Measurements from ENCODE around the gene GREB1.

GREB1 gene

DNA sequence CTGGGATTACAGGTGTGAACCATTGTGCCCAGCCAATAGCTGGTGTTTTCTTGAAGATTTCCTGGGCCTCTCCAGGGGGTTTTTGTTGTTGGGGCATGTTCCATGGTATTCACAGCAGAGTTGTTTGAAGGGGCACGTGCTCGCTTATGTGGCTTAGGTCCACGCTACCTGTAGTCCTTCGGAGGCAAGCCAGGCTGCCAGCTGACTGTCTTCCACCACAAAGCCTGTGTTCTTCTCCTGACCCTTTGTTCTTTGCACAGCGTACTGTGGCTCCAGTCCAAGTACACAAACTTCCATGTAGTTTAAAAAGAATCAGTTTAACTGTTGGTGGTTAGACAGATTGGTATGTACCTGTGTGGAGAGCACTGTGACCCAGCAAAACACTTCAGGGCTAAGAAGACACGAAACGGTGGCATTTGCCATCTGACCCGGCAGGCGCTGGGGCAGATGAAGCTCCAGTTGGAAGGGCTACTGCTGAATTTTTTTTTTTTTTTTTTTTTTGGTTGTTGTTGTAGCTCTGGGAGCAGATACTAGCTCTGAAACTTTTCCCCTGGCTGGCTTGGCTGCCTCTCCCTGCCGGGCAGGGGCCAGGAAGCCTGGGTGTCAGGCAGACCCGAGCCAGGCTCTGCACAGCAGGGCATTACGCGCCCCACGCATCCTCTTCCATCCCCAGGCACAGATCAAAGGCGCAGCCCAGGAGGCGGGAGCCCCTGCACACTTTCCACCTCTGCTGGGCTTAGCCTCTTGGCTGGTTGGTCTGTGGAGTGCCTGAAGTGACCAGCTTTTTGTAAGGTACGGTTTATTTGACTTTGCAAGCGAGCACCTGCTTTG, 5.7 kb downstream of the GREB1 start:
- no peak for DNase-seq

DNA sequence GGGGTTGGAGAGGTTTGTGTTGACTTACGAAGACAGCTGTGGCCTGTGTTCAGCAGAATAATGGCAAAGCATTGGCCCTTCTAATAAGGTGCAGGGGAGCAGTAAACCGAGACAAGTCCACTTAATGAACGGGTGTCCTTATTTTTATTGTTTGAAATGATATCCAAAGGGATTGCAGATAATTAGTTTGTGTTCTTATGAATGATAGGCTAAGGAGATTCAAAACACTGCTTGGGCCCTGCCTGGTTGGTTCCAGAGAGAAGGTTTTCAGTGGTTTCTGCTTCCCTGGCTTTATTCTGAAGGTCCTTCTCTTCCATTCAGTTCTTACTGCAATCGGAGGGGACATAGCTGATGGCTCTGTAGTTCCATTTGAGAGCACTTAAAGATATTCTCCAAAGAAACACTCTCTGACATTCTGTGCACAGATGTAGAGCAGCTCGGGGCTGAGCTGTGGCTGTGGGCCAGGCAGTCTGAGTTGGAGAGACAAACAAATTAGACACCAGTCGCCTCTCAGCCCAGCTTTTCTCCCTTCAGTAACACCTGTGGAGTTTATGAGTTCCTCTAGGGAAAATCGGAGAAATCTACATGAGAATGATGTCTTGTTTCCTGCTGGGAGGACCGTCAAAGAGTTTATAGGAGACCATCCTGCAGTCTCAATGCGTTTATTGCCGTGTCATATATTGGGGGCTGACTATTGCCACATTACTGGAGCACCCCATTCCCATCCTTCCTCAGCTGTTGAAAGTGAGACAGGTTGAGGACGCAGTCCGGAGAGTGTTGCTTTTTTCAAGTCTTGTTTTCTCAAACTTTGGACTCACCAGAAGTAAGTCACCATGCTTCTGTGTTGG, 6.5 kb downstream of the GREB1 start:
- peak in 1 of 2 experiments; percentile 7 for DNase-seq

DNA sequence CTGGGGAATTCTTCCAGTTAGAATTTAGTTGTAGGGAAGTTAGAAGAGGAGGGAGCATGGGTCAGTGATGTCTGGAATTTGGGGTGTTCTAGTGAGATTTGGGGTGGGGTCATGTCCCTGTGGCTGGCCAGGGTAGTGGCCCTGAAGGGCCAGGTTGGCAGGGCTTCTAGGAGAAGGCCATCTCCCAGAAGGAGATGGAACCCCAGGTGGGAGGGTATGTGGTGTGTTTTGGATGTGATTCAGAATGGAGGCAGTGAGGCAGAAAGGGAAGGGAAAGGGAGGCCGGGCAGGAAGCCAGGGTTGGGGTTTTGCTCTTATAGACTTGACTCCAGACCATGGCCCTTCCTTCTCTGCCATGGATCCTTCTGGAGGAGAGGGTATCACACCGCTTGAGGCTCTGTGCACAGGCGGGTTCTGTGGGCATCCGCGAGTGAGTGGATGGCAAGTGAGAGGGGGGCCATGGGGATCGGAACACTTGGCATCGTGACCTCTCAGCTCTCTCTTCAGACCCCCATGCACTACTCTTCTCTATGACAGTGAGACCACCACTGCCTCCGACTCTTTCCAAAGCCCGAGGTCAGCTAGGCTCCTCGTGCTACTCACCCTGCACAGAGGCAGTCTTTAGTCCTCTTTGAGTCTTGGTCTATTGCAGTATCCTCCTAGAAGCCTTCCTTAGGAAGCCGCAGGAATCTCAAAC, 7.3 kb downstream of the GREB1 start:
- no peak for DNase-seq

DNA sequence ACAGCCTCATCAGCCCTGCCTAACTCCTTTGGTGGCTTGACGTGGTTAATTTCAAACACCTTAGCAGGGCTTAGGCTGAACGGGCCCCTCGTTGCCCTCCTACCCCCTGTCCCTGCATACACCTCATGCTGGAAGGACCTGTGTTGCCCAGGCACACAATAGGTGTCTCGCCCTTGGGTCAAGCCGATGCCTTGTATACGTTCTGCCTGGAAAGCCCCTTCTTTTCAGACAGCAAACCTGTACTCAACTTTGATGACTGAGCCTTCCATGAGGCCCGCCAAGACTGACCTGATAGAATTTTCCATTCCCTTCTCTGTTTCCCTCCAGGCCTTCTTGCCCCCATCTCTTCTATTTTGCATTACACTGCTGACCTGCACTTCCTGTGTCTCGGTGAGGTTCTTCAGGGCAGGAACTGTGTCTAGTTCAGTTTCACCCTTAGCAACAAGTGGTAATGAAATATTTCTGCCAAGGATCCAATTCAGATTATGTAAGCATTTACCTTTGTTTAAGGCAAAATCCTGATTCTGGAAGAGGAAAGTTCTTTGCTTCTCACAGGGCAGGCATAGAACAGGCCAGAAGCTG, 7.9 kb downstream of the GREB1 start:
- no peak for DNase-seq

DNA sequence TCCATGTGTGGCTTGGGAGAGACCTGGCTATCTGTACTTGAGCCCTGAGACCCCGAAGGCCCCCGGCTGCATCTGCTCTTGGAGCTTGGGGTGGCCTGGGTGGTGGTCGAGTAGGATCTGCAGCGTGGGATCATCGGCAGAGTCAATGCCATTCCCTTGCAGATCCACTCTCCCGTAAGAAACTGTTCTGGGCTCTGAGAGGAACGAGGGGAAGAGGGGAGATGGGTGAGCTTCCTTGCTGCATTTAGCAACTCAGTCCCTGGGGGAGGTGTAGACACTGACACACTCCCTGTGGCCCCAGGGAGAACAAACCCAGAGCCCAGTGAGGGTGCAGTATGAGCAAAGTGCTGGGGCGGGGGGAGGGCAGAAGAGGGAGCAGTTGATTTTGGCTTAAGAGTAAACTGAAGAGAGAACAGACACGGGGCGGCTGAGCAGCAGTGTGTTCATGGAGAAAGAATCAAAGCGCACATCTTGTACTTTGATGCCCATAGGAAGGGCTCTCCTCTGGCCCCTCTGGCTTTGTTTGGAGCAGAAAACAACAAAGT, 8.5 kb downstream of the GREB1 start:
- DNase-seq, result no peak

DNA sequence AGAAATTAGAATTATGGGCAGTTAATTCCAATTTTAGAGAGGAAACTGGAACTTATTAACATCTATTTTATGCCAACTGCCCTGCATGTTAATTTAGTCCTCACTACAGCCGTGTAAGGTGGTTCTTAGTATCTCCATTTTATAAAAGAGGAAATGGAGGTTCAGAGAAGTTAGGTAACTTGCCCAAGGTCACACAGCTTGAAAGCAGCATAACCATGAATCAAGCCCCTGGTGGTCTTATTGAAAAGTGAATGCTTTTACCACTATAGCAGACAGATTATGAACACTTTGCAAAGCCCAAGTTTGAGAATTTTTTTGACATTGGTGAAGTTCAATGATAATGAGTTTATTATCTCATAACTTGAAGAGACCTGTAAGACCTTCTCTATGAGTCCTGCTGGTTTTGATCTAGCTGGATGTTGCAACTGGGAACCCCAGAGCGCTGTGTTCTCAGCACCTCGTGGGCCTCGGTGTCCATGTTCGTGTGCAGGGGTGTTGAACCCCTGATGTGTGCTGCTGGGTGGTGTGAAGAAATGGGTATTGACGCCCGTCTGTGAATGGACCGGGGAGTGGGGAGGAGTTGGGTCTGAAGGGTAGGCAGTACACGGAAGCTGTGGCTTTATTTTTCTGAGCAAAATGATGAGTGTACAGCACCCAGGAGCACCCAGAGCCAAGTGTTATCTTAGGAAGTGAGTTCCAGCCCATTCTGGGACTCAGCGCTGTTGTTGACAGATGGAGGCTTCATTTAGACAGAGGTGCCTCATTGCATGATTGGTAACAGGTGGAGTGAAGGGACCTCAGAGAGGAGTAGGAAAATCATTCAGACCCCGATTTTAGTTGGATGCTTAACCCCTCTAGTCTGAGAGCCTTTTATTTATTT, 9.7 kb downstream of the GREB1 start:
- no peak for DNase-seq

DNA sequence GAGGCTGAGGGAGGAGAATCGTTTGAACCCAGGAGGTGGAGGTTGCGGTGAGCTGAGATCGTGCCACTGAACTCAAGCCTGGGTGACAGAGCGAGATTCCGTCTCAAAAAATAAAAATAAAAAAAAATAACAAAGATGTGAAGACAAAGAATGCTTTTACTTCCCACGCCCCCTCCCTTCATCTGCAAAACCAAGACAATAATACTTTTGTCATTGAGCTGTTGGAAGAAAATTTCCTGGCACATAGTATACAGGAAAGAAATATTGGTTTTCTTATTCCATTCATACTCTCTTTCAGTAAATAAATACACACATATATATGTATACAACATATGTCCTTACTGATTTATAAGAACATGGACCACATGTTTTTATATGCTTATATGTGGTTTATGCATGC, 12.2 kb downstream of the GREB1 start:
- DNase-seq, result no peak

DNA sequence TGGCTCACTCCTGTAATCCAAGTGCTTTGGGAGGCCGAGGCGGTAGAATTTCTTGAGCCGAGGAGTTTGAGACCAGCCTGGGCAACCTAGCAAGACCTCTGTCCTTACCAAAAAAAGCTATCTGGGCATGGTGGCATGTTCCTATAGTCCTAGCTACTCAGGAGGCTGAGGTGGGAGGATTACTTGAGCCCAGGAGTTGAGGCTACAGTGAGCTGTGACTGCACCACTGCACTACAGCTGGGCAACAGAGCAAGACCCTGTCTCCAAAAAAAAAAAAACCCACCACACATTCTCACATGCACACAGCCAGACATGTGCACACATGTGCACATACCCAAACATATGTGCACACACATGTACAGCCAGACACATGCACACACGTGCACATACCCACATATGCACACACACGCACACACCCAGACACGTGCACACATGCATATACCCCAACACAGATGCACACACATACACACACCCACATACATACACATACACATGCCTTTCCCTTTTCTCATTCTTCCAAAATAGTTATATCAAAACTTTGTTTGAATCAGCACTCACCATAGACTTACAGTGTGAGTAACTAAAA, 14.2 kb downstream of the GREB1 start:
- DNase-seq, result no peak

DNA sequence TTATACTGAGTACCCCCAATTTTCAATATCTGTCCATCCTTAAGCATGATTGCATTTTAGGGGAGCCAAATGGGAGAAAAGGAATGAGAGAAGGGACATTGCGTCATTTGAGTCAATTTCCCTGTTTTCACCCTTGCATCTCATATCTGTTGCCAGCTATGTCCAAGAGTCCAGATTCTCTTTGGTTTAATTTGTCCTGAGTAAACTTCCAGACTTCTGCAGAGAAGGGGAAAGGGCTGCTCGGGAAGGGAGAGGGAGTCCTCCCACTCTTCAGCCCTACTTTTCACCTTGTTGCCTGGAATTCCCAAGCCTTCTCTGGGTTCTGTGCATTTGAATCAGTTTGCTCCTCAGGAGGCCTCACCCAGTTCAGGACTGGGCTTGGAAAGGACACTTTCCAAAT, 16.5 kb downstream of the GREB1 start:
- DNase-seq, result no peak

DNA sequence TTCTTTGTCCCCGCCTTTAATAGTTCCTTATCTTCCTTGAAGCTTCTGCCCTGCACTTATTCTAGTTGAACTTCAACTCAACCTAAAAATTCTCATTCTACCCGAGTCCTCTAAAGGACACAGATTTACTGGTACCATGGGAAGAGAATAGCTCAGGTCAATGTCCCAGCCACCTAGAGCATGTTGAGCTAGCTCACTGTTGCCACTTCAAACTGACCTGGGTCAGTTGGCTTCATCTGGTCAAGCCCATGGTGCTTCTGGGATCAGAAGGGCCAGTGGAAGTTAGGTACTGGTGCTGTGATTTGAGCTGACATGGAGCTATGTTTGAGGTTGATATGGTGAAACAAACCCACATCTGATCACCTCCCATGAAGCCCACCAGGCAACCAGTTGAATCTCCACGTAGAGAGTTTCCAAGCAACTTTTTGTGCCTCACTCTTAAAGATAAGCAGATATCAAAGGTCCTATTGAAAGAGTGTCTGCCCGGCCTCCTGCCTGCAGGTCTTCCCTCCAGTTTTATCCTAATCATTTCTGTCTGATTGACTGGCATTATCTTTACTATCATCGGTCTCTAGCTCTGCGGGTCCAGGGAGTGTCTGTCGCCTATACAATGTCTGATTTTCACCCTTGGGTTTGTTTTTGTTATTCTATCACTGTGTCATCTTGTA, 17.2 kb downstream of the GREB1 start:
- no peak for DNase-seq

DNA sequence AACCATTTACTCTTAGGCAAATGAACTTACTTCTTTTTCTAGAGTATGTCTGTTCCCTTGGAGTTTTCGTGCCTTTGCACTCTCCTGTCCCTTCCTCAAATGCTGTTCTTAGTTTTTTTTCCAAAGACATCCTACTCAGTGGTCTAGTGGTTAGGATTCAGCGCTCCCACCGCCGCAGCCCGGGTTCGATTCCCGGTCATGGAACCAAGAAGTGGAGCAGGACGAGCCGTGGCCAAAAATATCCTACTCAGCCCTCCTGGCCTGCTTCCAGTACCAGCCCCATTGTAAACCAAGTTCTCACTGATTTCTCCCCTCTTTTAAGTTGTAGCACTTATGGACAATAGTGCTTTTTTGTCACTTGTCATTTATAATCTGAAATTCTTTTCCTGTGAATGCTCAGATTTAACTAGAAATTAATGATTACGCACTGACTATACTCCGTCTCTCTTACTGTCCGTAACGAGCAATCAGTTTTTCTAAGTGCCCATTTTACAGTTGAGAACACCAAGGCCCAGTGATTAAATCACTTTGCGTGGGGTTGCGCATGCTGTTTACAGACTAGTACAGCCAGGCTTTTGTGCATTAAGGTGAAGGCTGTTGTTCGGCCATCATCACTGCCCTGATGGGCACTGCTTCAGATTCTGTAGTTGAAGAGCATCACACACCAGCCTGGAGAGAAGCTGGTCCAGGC, 17.9 kb downstream of the GREB1 start:
- no peak for DNase-seq

DNA sequence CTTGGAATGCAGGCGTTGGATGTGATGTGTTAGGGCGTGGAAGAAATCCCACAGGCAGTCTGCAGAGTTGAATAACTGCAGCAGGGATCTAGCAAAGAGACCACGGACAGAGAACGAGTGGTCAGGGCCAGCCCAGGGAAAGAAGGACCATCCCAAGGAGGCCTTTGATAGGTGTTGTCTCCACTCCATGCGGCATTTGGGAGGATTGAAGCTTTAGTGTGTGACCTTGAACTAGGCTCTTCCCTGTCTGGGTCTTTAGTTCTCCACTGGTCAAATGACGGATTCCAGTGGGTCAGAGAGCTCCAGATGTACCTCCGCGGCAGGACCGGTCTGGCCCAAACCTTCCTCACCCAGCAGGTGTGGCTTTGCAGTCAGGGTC, 18.4 kb downstream of the GREB1 start:
- no peak for DNase-seq

DNA sequence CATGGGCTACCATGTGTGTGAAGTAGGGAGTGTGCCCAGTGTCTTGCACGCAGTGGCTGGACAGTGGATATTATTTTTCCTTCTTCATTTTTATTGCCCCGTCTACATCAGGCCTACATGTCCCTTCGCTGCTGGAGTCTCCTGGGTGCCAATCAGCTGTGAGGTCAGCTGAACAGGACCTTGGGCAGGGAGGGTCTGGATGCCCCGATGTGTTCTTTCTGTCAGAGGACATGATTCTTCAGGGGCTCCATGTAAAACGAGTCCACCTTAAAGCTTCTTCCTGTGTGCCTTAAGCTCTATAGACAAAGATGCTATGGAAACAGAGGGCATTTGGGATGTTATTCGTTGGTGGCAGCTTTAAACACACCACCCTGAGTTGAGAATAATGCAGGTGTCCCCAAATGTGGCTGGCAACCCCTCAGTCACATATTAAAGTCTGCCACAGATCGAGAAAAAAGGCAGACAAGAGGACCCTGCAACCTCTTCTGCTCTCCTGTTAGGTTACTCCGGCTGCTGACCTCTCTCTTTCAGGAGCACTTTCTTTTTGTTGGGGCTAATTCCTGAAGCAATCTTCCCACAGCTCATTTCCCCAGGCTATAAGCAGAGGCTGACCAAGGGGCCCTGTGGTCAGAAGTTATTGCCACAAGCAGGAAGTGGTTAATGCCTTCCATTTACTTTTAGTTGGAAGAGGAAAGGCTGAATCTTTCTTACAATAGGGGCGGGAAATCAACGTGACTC, 20.0 kb downstream of the GREB1 start:
- DNase-seq, result no peak

DNA sequence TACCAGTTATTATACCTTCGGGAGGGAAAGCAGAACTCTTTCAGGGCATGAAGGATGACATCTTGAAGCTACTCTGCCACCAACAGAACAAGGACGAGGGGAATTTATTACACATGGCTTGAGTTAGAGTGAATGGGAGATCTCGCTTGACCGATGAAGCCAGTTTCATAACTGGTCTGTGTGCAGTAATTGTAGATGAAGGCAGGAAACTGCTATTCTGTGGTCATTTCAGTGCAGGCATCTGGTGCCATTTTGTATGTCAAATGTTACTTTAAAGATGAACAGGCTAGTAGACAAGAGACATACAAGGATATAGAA, 20.5 kb downstream of the GREB1 start:
- no peak for DNase-seq

DNA sequence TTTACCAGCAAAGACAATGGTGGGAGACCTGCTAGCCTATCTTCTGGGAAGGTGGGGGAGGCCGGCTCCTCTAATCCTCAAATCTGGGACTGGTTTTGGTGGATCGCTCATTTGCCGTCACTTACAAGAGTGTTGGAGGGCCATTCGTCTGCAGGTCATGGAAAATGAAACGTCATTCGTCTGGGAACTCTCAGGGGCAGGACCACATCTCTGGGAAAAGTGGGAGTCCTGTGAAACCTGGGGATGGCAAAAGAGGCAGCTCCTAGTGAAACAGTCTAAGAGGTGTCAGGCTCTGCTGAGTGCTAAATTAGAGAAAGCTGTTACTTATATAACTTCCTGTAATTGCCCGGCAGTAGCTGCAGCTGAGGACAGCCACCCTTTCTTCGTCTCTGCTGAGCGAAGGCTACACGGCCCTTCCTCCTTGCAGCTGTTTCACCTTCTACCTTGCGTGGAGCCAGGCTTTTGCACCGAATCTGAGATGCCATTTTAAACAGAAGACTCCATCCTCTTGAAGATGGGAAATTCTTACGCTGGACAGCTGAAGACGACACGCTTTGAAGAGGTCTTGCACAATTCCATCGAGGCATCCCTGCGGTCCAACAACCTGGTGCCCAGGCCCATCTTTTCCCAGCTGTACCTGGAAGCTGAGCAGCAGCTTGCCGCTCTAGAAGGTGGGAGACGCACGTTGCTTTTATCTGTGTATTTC, 22.4 kb downstream of the GREB1 start:
- no peak for DNase-seq

DNA sequence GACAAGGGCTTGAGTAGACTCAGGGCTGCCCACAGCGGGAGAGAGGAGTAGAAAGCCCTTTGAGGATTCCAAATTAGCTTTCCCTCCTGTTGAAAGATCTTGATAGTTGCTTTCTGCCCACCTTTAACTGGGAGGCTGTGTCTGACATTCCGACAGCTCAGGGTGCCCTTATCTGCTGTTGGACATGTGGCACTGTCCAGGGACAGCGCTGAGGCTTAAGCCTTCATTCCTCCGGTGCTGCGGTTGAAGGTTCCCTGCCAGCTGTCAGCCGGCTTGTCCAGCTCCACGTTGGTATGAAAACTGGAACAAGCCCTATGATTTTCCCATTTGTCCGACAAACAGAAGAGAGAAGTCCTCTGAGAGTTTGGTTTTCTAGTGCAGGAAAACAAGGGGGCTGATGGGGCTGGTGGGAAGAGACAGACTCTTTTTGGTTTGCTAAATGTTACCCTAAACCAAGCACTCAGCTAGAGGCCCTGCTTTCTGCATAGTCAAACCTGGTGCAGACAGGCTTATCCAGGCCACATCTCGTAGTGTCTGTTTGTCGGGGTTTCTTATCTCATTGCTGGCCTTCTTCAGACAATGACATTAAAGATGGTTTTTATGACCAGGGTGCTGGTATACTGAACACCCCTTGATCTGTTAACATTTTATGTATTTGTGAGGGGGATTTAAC, 24.5 kb downstream of the GREB1 start:
- no peak for DNase-seq

DNA sequence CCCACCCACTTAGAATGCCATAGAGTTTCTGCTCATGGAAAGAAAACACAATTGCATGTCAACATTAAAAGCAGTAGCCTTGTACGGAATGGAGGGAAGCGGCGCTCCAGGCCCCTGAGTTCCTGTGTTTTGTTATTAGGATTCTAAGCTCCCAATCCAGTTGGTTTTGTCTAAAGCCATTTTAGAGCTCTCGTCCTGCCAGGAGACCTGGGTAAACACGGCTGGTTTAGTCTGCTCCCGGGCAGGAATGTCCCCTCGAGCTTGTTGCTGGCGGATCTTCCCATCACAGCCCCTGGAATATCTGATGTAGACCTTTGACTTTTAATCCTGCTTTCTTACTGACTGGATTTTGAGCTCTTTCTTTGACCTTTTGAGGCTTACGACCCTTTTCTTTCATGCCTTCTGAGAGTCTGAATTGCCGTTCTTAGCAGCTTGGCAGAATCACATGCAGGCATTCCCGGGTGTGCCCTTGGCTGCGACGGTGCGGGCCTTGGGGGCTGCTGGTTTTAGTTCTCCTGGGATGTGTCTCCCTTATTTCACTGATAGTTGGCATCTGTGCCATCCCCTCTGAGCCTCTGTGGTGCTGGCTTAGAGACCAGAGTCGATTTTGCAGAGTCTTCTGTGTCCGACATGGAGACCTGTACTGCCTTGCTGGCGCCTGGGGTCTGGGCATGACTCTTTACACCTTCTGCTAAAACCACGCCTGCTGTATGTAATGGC, 25.4 kb downstream of the GREB1 start:
- no peak for DNase-seq

DNA sequence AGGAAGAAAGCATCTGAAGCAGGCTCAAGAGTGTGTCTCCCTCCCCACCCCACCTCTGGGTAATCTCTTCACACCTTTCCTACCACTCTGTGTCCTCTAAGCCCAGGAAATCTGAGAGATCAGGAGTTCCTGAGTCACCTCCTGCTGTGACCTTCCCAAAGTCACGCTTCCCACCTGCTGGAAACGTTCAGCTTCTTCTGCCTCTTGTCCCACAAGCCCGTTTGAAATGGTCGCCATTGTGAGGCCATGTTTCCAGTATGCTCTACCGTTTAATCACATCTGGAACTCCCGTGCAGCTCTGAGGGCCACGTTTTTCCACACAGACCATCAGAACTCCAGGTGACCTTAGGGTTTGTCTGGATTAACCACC, 25.9 kb downstream of the GREB1 start:
- no peak for DNase-seq

All from NCI-H1930 (cell line).